C4-2B (cell line): ENCODE data around the gene INTS6.

Source experiments
- H3K27ac ChIP-seq: fragments of 450-650 bp; 2 replicates; pipeline ENCODE4 v1.5.1; 2017
- ZFX ChIP-seq: fragments of 450-650 bp; IDR thresholded peaks from 2 replicates; pipeline ENCODE4 v1.6.1; 2017
- TF ChIP-seq, protein P1 (sequence below): fragments of 450-650 bp; conservative IDR thresholded peaks from 2 replicates; pipeline ENCODE4 v1.5.1; 2017; ENCODE audit warnings: mild to moderate bottlenecking

The INTS6 gene

DNA sequence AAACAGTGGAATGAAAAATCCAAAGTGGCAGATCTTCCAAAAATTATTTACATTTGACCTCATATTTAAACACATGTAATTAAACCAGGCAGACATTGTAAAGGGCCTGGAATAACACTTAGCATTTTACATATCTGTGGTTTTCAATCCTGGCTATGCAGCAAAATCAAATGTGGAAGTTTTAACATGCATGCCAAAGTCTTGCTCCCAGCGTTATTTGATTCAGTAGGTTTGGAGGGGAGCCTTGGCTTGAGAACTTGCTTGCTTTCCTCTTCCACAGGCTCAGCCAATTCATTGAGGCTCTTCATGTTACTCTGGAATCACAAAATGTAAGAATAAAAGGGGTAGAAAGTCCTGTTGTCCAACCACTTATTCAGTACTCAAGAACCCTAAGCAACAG is 42.5 kb upstream of the INTS6 start:
- H3K27ac ChIP-seq: no peak overlapping the region
- TF ChIP-seq ZFX: no peak
- TF ChIP-seq, protein P1, sequence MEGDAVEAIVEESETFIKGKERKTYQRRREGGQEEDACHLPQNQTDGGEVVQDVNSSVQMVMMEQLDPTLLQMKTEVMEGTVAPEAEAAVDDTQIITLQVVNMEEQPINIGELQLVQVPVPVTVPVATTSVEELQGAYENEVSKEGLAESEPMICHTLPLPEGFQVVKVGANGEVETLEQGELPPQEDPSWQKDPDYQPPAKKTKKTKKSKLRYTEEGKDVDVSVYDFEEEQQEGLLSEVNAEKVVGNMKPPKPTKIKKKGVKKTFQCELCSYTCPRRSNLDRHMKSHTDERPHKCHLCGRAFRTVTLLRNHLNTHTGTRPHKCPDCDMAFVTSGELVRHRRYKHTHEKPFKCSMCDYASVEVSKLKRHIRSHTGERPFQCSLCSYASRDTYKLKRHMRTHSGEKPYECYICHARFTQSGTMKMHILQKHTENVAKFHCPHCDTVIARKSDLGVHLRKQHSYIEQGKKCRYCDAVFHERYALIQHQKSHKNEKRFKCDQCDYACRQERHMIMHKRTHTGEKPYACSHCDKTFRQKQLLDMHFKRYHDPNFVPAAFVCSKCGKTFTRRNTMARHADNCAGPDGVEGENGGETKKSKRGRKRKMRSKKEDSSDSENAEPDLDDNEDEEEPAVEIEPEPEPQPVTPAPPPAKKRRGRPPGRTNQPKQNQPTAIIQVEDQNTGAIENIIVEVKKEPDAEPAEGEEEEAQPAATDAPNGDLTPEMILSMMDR: no peak

DNA sequence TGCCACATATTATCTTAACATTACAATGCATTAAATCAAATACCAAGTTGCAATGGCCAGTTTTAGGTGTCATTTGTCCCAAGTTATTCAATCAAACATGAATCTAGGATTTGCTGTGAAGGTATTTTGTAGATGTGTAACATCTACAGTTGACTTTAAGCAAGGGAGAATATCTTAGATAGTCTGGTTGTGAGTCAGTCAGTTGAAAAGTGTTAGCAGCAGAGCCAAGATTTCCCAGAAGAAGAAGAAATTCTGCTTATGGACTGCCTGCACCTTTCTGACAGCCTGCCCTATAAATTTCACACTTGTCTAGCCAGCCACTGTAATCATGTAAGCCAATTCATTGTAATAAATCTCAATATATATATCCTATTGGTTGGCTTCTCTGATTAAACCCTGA is 41.3 kb upstream of the INTS6 start:
- no peak overlapping the region for H3K27ac ChIP-seq
- TF ChIP-seq ZFX: no peak
- TF ChIP-seq, protein P1: no peak

DNA sequence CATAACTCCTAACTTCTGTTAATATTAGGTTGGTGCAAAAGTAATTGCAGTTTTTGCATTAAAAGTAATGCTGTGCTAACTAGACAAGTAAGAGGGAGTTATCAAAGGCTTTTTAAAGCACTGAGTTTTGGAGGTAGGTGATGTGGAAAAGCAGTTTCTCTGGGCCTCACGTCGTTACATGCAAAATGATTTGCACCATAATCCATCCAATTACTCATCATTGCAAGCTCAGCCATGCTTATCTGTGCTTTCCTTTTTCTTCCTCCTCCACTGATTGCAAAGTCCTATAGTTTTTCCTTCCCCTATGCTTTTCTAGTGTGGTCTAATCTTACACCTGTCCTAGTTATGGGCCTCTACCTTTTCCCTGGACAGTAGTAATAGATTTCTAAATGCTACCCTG is 35.4 kb upstream of the INTS6 start:
- TF ChIP-seq, protein P1: no peak
- no peak for TF ChIP-seq ZFX
- no peak overlapping the region for H3K27ac ChIP-seq

DNA sequence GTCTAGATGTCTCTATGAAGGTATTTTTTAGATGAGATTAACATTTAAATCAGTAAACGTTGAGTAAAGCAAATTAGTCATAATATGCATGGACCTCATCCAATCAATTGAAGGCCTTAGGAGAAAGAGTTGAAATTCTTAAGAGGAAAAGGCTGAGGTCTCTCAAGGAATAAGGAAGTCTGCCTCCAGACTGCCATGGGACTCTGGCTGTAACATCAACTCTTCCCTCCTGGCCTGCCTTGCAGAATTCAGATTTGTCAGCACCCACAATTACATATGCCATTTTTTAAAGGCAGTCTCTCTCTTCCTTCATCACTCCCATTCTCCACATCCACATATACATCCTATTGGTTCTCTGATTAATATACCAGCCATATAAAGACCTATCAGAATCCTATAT is 28.8 kb upstream of the INTS6 start:
- TF ChIP-seq, protein P1: no peak
- no peak for TF ChIP-seq ZFX

DNA sequence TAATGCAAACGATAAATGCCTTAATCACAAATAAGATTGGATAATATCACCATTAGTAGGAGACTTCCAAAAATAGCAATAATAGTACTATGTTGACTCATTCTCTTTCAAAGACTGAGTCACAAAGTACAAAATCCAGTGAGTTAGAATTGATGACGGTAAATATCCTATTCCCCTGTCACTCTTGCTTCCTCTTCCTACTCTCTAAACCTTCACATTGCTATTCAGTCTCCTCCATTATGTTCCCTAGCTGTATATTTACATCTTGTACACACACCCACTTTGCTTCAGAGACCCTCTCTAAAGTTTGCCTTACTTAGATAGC is 26.3 kb upstream of the INTS6 start:
- no peak overlapping the region for H3K27ac ChIP-seq
- TF ChIP-seq, protein P1: no peak
- no peak for TF ChIP-seq ZFX

More for the DNA sequence above, 28.8 kb upstream of the INTS6 start:
- no peak overlapping the region for H3K27ac ChIP-seq

DNA sequence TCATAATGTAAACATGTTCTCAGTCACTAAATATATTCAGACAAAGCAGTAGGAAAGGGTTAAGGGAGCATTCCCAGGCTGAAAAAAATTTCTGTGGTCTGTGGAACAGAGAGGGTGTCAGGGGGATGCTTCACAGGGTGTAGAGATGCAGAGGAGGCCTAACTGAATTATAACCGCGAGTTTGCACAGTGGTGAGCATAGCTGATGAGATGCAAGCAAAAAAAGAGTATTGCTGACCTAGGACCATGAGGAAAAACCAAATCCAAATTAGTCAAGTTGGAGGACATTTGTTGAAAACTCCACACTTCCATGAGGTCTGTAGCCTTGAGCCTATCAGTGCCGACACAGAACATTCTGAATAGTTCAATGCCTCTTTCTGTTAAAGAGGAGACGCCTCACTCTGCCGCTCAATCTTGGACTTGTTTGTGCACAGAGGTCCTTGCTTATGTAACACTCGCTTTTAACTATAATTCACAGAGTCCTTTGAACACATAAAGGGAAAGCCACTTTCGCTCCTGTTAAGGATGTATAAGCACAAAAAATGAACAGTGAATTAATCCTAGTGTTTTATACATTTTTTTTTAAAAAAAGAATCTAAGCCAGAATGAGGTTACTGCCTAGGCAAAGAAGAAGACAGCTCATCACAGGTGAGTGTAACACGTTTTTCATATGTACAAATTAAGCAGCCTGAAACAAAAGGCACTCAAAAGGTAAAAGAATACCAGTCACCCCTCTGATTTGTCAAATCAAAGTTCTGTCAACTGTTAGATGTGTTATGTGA is 25.8 kb upstream of the INTS6 start:
- no peak overlapping the region for H3K27ac ChIP-seq
- TF ChIP-seq ZFX: no peak
- TF ChIP-seq, protein P1: no peak

DNA sequence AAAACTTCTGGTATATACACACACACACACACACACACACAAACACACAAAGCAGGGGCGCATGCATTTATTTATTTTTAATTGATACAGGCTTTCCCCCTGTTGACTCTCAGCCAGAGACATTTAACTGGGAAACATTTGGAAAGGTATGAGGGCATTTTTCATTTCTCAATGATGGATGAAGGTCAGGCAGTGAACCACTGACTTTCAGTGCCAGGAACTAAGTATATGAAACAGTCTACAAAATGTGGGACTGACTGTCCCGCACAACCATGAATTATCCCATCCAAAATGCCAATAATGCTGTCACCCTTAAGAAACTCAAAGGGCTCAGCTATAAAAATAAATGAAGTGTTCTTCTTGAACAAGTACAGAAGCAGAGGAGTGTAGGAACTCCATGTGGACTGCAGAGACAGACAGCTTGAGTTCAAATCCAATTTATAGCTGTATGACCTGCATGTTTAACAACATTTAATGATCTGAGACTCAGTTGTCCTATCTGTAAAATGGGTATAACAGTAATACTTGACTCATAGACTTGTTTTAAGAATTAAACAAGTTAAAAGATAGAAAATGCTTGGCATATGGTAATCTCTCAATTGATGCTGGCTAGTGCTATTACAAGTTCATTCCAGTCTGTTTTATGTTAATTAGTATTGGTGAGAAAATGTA is 25.0 kb upstream of the INTS6 start:
- no peak for TF ChIP-seq ZFX
- TF ChIP-seq, protein P1: no peak
- H3K27ac ChIP-seq: no peak overlapping the region
